DND-41 (cell line): ENCODE results near the gene RNF5.
"Not testable (repeated sequence)": the region's sequence is repeated elsewhere in the genome, so short reads cannot be mapped to it uniquely, and the experiment has no call there.

Experiments
- ATAC-seq: fragments of 200-7000 bp; cut with Tn5 transposase; 3 replicates; pipeline ENCODE4 v1.9.1; 2021; ENCODE audit warnings: low read depth; ENCODE audit not compliant: insufficient read depth
- DNase-seq: peaks from one replicate; pipeline ENCODE4 v3.0.0-alpha.2; 2020
- H2AFZ ChIP-seq: 2 replicates; pipeline ENCODE4 v1.6.0; 2012; ENCODE audit warnings: low read depth, low read length
- H3K27ac ChIP-seq: 2 replicates; pipeline ENCODE4 v1.5.1; 2012; ENCODE audit warnings: low read length, inconsistent platforms
- H3K27me3 ChIP-seq: fragments of 200-600 bp; sonication (generic); 2 replicates; pipeline ENCODE4 v1.6.0; 2012; ENCODE audit warnings: low read length, mild to moderate bottlenecking, inconsistent platforms; ENCODE audit not compliant: insufficient read depth, poor library complexity
- H3K36me3 ChIP-seq: 2 replicates; pipeline ENCODE4 v1.5.1; 2012; ENCODE audit warnings: low read length, inconsistent platforms; ENCODE audit not compliant: insufficient read depth
- H3K4me1 ChIP-seq: 2 replicates; pipeline ENCODE4 v1.5.1; 2012; ENCODE audit warnings: mild to moderate bottlenecking, low read length; ENCODE audit not compliant: insufficient read depth
- H3K4me2 ChIP-seq: 2 replicates; pipeline ENCODE4 v1.6.0; 2012; ENCODE audit warnings: mild to moderate bottlenecking, moderate library complexity, low read length, inconsistent platforms; ENCODE audit not compliant: insufficient read depth
- H3K4me3 ChIP-seq, 2 experiments: fragments of 200-600 bp in 1 of 2; shearing (Covaris generic) in 1 of 2; 2 replicates each; pipeline ENCODE4 v1.5.1; 2012 to 2016; ENCODE audit warnings: inconsistent platforms in 2 of 2, low read length in 2 of 2, mild to moderate bottlenecking in 2 of 2, low read depth in 1 of 2, moderate library complexity in 1 of 2
- H3K79me2 ChIP-seq: 2 replicates; pipeline ENCODE4 v1.6.0; 2012; ENCODE audit warnings: low read length, inconsistent platforms; ENCODE audit not compliant: insufficient read depth
- H3K9ac ChIP-seq: 2 replicates; pipeline ENCODE4 v1.6.0; 2012; ENCODE audit warnings: low read depth, mild to moderate bottlenecking, inconsistent platforms, low read length, moderate library complexity
- H3K9me3 ChIP-seq: 2 replicates; pipeline ENCODE4 v1.5.1; 2012; ENCODE audit warnings: low read length, moderate library complexity, mild to moderate bottlenecking, inconsistent platforms; ENCODE audit not compliant: insufficient read depth, severe bottlenecking
- H4K20me1 ChIP-seq: 2 replicates; pipeline ENCODE4 v1.6.0; 2012; ENCODE audit warnings: low read length; ENCODE audit not compliant: insufficient read depth
- CTCF ChIP-seq: IDR thresholded peaks from 2 replicates; pipeline ENCODE4 v1.5.1; 2012; ENCODE audit warnings: borderline replicate concordance, low read length, moderate library complexity, mild to moderate bottlenecking; ENCODE audit not compliant: poor library complexity, severe bottlenecking; ENCODE audit errors: extremely low read depth
- EZH2 ChIP-seq: IDR thresholded peaks from 3 replicates; pipeline ENCODE4 v1.6.1; 2012; ENCODE audit warnings: borderline replicate concordance, low read depth, mild to moderate bottlenecking, moderate library complexity, low read length, inconsistent platforms; ENCODE audit not compliant: severe bottlenecking

RNF5 gene

GRCh38 chr6:32182555-32182981 is 4.4 kb downstream of the RNF5 start:
- H3K4me3 ChIP-seq, result no peak overlapping the region
- H3K4me1 ChIP-seq, result peaks cover 34% of the 10 kb centered on the region
- H4K20me1 ChIP-seq, result no peaks in the 10 kb centered on the region
- no peak overlapping the region for H3K9ac ChIP-seq
- no peak for TF ChIP-seq CTCF
- no peak for TF ChIP-seq EZH2
- no peak for DNase-seq
- no peak overlapping the region for H3K27ac ChIP-seq
- no peaks in the 10 kb centered on the region for H3K27me3 ChIP-seq
- no peak for ATAC-seq
- H3K9me3 ChIP-seq, result no peaks in the 10 kb centered on the region
- H2AFZ ChIP-seq, result no peak overlapping the region
- H3K79me2 ChIP-seq, result peaks cover 26% of the 10 kb centered on the region
- H3K4me2 ChIP-seq, result no peak overlapping the region
- H3K36me3 ChIP-seq, result peaks cover 70% of the 10 kb centered on the region

- H3K4me1 ChIP-seq, result peaks cover 37% of the 10 kb centered on the region
- no peak overlapping the region for H3K9ac ChIP-seq
- TF ChIP-seq CTCF, result no peak
- no peak for TF ChIP-seq EZH2
Measured at GRCh38 chr6:32183030-32183429, 4.8 kb downstream of the RNF5 start.

GRCh38 chr6:32183483-32184083 is 5.4 kb downstream of the RNF5 start:
- Histone ChIP-seq H3K9me3 (no peaks in the 10 kb centered on the region), H3K36me3 (peaks cover 80% of the 10 kb centered on the region)
- TF ChIP-seq CTCF (no peak), EZH2 (no peak)

More at GRCh38 chr6:32183030-32183429, 4.8 kb downstream of the RNF5 start:
- Histone ChIP-seq H3K9me3 (no peaks in the 10 kb centered on the region), H2AFZ (no peak overlapping the region), H3K36me3 (peaks cover 75% of the 10 kb centered on the region), H3K79me2 (peaks cover 31% of the 10 kb centered on the region), H4K20me1 (no peaks in the 10 kb centered on the region), H3K27me3 (no peaks in the 10 kb centered on the region), H3K27ac (no peak overlapping the region), H3K4me2 (no peak overlapping the region), H3K4me3 (no peak overlapping the region)
- ATAC-seq (no peak), DNase-seq (no peak)

GRCh38 chr6:32184084-32184640 is 6.0 kb downstream of the RNF5 start, which contains the start of gene AGER:
TSS of gene AGER (minus strand) at chr6:32184253. CDS start at chr6:32184222, 31 bp downstream.
- Histone ChIP-seq H3K27me3 (no peaks in the 10 kb centered on the region), H3K79me2 (peaks cover 35% of the 10 kb centered on the region), H3K36me3 (peaks cover 86% of the 10 kb centered on the region), H3K4me1 (peaks cover 43% of the 10 kb centered on the region), H3K27ac (no peak within 1 kb of the TSS), H3K4me3 (no peak within 1 kb of the TSS), H3K4me2 (no peak within 1 kb of the TSS), H2AFZ (no peak within 1 kb of the TSS), H3K9ac (no peak within 1 kb of the TSS), H4K20me1 (no peaks in the 10 kb centered on the region), H3K9me3 (no peaks in the 10 kb centered on the region)
- TF ChIP-seq CTCF (no peak), EZH2 (no peak)
- DNase-seq (no peak), ATAC-seq (0 out of 3 replicates have a peak, but pooled peaks have one; percentile 9)

More at GRCh38 chr6:32183483-32184083, 5.4 kb downstream of the RNF5 start:
- H3K9ac ChIP-seq, result no peak overlapping the region
- ATAC-seq, result peak; percentile 10; the same call in 1 of the 3 replicates
- no peak overlapping the region for H3K27ac ChIP-seq
- no peak overlapping the region for H3K4me2 ChIP-seq
- H3K27me3 ChIP-seq, result no peaks in the 10 kb centered on the region
- DNase-seq, result no peak
- H3K4me3 ChIP-seq, result no peak overlapping the region
- H3K4me1 ChIP-seq, result peaks cover 43% of the 10 kb centered on the region
- H3K79me2 ChIP-seq, result peaks cover 35% of the 10 kb centered on the region
- no peak overlapping the region for H2AFZ ChIP-seq
- H4K20me1 ChIP-seq, result no peaks in the 10 kb centered on the region

GRCh38 chr6:32185681-32186131 is 7.5 kb downstream of the RNF5 start:
- peaks cover 75% of the 10 kb centered on the region for H3K36me3 ChIP-seq
- H3K9me3 ChIP-seq, H3K27ac ChIP-seq, H3K4me2 ChIP-seq, H3K4me3 ChIP-seq, H2AFZ ChIP-seq, ATAC-seq, DNase-seq, H3K27me3 ChIP-seq, H4K20me1 ChIP-seq, H3K9ac ChIP-seq: not testable (repeated sequence)
- H3K4me1 ChIP-seq, result peaks cover 40% of the 10 kb centered on the region
- H3K79me2 ChIP-seq, result peaks cover 38% of the 10 kb centered on the region
